ENCODE measurements around the gene SKP1.

SKP1 gene

DNA sequence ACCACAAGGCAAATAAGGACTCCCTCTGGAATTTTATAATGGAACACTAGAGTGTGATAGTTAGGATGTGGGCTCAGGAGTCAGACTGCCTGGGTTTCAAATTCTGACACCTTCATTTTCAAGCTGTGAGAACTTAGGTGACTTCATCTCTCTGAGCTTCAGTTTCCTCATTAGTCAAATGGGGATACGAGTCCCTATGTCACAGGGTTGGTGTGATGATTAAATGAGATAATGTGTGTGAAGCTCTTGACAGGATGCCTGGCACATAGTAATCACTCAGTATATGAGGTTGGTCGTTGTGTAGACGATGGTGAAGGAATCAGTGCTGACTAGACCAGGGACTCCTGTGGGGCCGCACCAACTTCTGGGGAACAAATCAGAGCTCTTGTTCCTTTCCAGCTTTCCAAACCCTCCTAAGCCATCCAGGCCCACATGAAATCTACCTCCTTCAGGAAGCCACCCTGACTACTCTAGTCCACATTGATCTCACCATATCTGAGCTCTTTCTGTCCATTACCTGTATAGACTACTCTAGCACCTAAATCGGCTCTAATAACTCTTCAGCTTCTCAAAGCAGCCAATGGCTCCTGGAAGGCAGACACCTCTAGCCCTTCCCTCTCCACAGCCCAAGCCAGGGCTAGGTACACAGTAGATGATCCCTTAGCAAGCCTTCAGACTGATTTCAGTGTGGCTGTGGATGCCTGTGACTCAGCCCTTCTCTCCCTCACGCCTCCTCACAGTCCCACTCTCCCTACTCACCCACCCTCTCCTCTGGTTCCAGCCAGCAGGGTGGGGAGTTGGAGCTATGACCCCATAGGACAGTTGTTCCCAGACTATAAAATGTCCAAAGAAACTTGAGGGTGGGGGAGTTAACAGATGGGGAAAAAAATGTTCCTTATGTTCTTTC, 64.8 kb downstream of the SKP1 start:
- no peak for DNase-seq

DNA sequence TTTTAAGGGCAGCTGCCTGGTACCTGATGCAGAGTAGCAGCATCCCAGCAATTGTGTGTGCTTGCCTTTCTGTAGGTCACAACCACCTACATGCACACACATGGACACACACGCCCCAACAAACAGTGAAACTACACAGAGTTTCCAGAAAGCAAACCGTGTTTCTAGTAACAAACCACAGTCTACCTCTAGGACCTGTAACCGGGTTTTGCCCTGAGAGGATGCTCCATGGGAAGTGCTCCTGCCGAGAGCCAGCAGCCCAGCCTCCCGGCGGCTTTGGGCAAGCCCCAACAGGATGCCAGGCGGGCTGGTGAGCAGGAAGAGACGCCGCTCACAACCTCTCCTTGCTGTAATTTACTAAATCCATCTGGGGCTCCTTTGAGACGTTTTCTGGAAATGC, 66.4 kb downstream of the SKP1 start:
- no peak for DNase-seq

- DNase-seq: no peak
These were observed 69.0 kb downstream of the SKP1 start for GRCh38 chr5:134107779-134108178.

- no peak for DNase-seq
These were observed 69.6 kb downstream of the SKP1 start for GRCh38 chr5:134106991-134107701.

DNA sequence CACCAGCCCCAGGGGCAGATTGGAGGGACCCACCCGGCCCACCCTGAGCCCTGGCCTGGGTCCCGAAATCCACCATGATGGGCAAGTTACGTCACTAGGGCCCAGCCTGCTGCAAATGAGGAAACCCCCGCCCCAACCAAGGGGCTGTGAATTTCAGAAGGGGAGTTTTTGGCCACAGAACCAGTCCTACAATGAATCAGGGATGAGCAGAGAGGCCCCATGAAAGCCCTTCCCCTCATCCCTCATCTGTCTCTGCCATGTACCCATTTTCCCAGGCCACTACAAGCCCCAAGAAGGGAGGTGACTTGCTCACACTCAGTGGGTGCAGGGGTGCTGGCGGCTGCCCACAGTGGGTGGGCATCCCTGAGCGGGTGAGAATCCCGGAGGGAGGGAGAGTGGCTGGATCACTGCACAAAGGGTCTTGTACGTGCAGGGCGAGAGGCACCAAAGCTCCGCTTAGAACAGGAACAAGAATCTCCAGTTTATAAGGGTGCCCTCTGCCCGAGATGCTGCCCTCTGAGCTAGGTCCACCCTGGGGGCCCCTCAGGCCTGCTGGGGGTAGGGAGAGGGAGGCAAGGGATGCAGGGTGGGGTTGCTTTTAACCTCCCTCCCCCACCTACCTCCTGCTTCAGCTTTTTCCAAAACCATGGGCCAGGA, 72.6 kb downstream of the SKP1 start:
- no peak for DNase-seq

- DNase-seq: no peak
These were observed 73.4 kb downstream of the SKP1 start for GRCh38 chr5:134103397-134103796.

DNA sequence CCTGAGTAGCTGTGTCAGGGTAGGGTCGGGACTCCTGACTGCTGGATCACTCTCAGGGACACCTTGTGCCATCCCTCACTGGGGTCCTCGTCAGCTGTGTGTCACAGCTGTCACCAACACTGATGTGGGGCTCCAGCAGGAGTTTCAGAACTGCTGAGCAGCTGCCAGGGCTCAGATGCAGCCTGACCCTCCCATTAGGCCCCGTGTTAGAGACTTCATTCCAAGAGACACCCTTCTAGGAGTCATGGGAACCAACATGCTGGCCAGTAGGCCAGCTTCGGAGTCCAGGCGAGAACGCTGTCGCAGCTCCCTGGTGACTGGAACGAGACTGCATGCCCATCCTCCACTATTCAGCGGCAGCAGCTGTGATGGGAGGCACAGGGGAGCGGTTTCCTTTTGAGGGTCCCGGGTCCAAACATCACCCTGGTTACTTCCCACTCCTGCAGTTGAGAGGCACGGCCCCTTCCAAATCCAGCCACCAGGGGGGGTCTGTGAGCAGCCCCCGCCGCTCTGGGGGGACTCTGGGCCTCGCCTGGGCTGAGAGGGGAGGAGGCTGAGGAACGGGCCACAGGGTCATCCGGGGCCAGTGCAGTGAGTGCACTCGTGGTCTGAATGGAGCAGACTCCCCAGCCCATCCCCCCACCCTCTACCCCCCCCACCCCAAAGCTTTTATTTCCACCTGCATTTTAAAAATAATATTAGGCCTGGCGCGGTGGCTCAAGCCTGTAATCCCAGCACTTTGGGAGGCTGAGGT, 74.9 kb downstream of the SKP1 start:
- DNase-seq: peak; percentile 82

DNA sequence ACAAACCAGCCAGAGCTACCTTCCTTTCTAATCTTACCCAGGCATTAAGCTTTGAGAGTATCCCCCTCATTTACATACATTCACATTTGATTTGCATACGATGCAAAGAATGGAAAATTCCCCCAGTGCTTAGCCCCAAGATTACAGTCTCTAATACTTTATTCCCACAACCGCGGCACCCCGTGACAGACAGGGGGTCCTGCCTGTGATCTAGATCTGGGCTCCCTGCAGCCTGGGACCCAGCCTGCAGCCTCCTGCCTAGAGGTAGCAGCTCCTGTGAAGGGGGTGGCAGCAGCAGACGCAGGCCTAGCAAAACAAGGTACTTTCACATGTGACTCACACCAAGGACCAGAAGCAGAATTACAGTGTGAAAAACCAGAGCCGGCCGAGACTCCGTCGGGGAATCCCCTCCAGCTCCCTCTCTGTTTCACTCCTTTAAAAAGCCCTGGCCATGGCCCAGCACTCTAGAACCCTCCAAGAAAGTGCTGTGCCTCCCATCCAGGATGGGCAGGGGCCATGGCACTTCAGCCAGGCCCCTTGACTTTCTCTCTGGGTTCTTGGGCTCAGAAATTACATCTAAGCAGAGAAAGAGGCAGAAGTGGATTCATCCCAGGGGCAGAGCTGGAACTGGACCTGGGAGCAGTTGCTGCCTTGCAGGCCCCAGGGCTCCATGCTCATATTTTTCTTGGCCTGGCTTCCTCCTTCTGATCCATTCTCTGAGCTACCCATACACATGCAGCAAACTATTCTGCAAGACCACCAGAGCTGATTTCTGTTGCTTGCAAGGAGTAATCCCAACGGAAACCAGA, 76.3 kb downstream of the SKP1 start:
- peak; percentile 78 for DNase-seq

DNA sequence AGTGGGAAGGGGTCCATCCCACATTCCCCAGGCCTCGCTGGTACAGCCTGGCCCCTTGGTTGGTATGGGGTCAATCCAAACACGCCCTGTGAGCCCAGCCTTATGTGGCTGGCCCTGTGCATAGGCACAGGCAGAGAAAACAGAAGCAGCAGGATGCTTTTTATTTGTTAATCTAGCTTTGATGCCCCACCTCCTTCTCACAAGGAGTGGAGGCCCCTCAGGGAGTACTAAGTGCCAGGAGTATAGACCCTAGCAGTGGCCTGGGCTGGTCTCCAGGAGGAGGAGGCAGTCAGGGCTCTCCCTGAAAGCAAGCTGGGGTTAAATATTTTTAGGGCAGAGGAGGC, 76.8 kb downstream of the SKP1 start:
- no peak for DNase-seq

GRCh38 chr5:134099288-134099872, 77.4 kb downstream of the SKP1 start:
- DNase-seq: no peak

Measured in activated CD8-positive, alpha-beta memory T cell treated with anti-CD3 and anti-CD28 coated beads, Interleukin-2, amount 50 U/mL, for 4 hours (primary cell).